Measurements from ENCODE around the gene FERMT1.

- no peak for TF ChIP-seq EZH2 (IDR thresholded peaks at IDR 0.05; ENCODE audit: low read length)
- no peak for TF ChIP-seq CTCF (optimal IDR thresholded peaks at IDR 0.05 in 1 of 3, IDR thresholded peaks at IDR 0.05 in 1 of 3, conservative IDR thresholded peaks at IDR 0.05 in 1 of 3; ENCODE audit: extremely low read depth in 1 of 3, insufficient read depth in 2 of 3, low read length in 3 of 3)
Observed at GRCh38 chr20:6164421-6165341, 41.9 kb upstream of the FERMT1 start.

Measured in keratinocyte (primary cell).